HL-60 (cell line): ENCODE results near the gene DIP2C.
"Not testable (repeated sequence)": the region's sequence is repeated elsewhere in the genome, so short reads cannot be mapped to it uniquely, and the experiment has no call there.

Experiments
- DNase-seq, 2 experiments: peaks; one replicate each; pipeline ENCODE4 v3.0.0-alpha.2; 2010 to 2020; ENCODE audit warnings: low read depth in 1 of 2, low spot score in 1 of 2
- H3K27ac ChIP-seq: fragments of 250-450 bp; sonication (Bioruptor Pico); replicated peaks from 2 replicates; pipeline ENCODE4 v1.5.1; 2020; ENCODE audit warnings: mild to moderate bottlenecking, moderate library complexity
- H3K27me3 ChIP-seq: fragments of 250-450 bp; sonication (Bioruptor Pico); 2 replicates; pipeline ENCODE4 v1.5.1; 2021; ENCODE audit warnings: mild to moderate bottlenecking, moderate library complexity; ENCODE audit not compliant: insufficient read depth, poor library complexity, severe bottlenecking
- H3K4me3 ChIP-seq: replicated peaks from 2 replicates; pipeline ENCODE4 v1.5.1; 2011; ENCODE audit warnings: mild to moderate bottlenecking, control low read depth, low read length; ENCODE audit not compliant: insufficient read depth
- CTCF ChIP-seq: IDR thresholded peaks from one replicate; pipeline ENCODE4 v1.5.1; 2011; ENCODE audit warnings: low read length, control low read depth, inconsistent platforms; ENCODE audit not compliant: insufficient read depth
- GABPA ChIP-seq: IDR thresholded peaks from 2 replicates; pipeline ENCODE4 v1.6.1; 2012; ENCODE audit warnings: low read depth
- POLR2AphosphoS5 ChIP-seq: IDR thresholded peaks from 2 replicates; pipeline ENCODE4 v1.6.1; 2012; ENCODE audit warnings: low read depth
- REST ChIP-seq: IDR thresholded peaks from 2 replicates; pipeline ENCODE4 v1.6.1; 2012; ENCODE audit warnings: low read depth; ENCODE audit not compliant: insufficient replicate concordance
- SPI1 ChIP-seq: IDR thresholded peaks from 2 replicates; pipeline ENCODE4 v1.6.1; 2012; ENCODE audit warnings: low read depth, mild to moderate bottlenecking, borderline replicate concordance

DIP2C gene

GRCh38 chr10:481628-482027 is 207.8 kb downstream of the DIP2C start:
- Histone ChIP-seq H3K27ac (no peak overlapping the region), H3K27me3 (no peaks in the 10 kb centered on the region), H3K4me3 (no peak overlapping the region)

GRCh38 chr10:480928-481552 is 208.4 kb downstream of the DIP2C start:
- Histone ChIP-seq H3K4me3 (no peak overlapping the region), H3K27me3 (no peaks in the 10 kb centered on the region)
- DNase-seq: no peak

More at GRCh38 chr10:481628-482027, 207.8 kb downstream of the DIP2C start:
- no peak for DNase-seq
- TF ChIP-seq REST (no peak), POLR2AphosphoS5 (no peak), SPI1 (no peak), CTCF (no peak), GABPA (no peak)

GRCh38 chr10:480498-480927 is 209.0 kb downstream of the DIP2C start:
- DNase-seq: no peak
- TF ChIP-seq CTCF: no peak
- no peak for TF ChIP-seq REST
- no peak for TF ChIP-seq GABPA
- TF ChIP-seq POLR2AphosphoS5: no peak
- H3K4me3 ChIP-seq: no peak overlapping the region
- no peak overlapping the region for H3K27ac ChIP-seq
- no peaks in the 10 kb centered on the region for H3K27me3 ChIP-seq

More at GRCh38 chr10:480928-481552, 208.4 kb downstream of the DIP2C start:
- no peak overlapping the region for H3K27ac ChIP-seq
- TF ChIP-seq POLR2AphosphoS5: no peak
- TF ChIP-seq SPI1: no peak
- TF ChIP-seq CTCF: no peak

GRCh38 chr10:479706-480497 is 209.6 kb downstream of the DIP2C start:
- DNase-seq, H3K27me3 ChIP-seq, H3K4me3 ChIP-seq, H3K27ac ChIP-seq: not testable (repeated sequence)
